ENCODE measurements around the gene PPP3CA.

The PPP3CA gene

GRCh38 chr4:101081695-101082369, 265.5 kb downstream of the PPP3CA start:
- no peak for DNase-seq

- no peak for DNase-seq
Observed at GRCh38 chr4:101081166-101081565, 266.2 kb downstream of the PPP3CA start.

GRCh38 chr4:101078950-101079349, 268.4 kb downstream of the PPP3CA start:
- DNase-seq, result no peak

- no peak for DNase-seq
Observed at GRCh38 chr4:101076032-101076431, 271.3 kb downstream of the PPP3CA start.

GRCh38 chr4:101075536-101075935, 271.8 kb downstream of the PPP3CA start:
- DNase-seq, result no peak

- DNase-seq, result no peak
Observed at GRCh38 chr4:101074326-101074725, 273.0 kb downstream of the PPP3CA start.

- DNase-seq, result no peak
Observed at GRCh38 chr4:101071241-101071640, 276.1 kb downstream of the PPP3CA start.

- no peak for DNase-seq
Observed at GRCh38 chr4:101068115-101068514, 279.2 kb downstream of the PPP3CA start.

- no peak for DNase-seq
Observed at GRCh38 chr4:101067383-101067782, 279.9 kb downstream of the PPP3CA start.

GRCh38 chr4:101066626-101067170, 280.6 kb downstream of the PPP3CA start:
- no peak for DNase-seq

GRCh38 chr4:101065935-101066485, 281.3 kb downstream of the PPP3CA start:
- DNase-seq, result no peak

GRCh38 chr4:101065346-101065745, 282.0 kb downstream of the PPP3CA start:
- DNase-seq, result no peak

- no peak for DNase-seq
Observed at GRCh38 chr4:101064541-101065180, 282.7 kb downstream of the PPP3CA start.

- DNase-seq, result no peak
Observed at GRCh38 chr4:101055392-101055791, 291.9 kb downstream of the PPP3CA start.

GRCh38 chr4:101050837-101051205, 296.5 kb downstream of the PPP3CA start:
- DNase-seq, result no peak

GRCh38 chr4:101050088-101050836, 297.1 kb downstream of the PPP3CA start:
- DNase-seq, result no peak

GRCh38 chr4:101049549-101050001, 297.8 kb downstream of the PPP3CA start:
- DNase-seq, result no peak

GRCh38 chr4:101044766-101045165, 302.6 kb downstream of the PPP3CA start:
- no peak for DNase-seq

GRCh38 chr4:101042847-101043246, 304.5 kb downstream of the PPP3CA start:
- DNase-seq, result no peak

- no peak for DNase-seq
Observed at GRCh38 chr4:101040776-101041175, 306.6 kb downstream of the PPP3CA start.

- DNase-seq, result no peak
Observed at GRCh38 chr4:101039367-101039766, 308.0 kb downstream of the PPP3CA start.

GRCh38 chr4:101037938-101038413, 309.4 kb downstream of the PPP3CA start:
- DNase-seq, result no peak

GRCh38 chr4:101037249-101037648, 310.1 kb downstream of the PPP3CA start:
- DNase-seq, result no peak
